Glomerular visceral epithelial cell (primary cell): ENCODE results near the gene COPB1.

Experiments
- DNase-seq: peaks from one replicate; pipeline ENCODE4 v3.0.0-alpha.2; 2016; ENCODE audit errors: extremely low spot score

COPB1 gene

GRCh38 chr11:14513800-14514199 lies 14.2 kb upstream of the COPB1 start:
- no peak for DNase-seq

GRCh38 chr11:14506532-14506931 lies 6.9 kb upstream of the COPB1 start:
- DNase-seq: no peak

- DNase-seq: no peak
Observed at GRCh38 chr11:14503023-14503422, 3.4 kb upstream of the COPB1 start.

GRCh38 chr11:14502039-14502438 lies 2.4 kb upstream of the COPB1 start:
- DNase-seq: no peak

GRCh38 chr11:14500181-14500651 lies 605 bp upstream of the COPB1 start:
- peak; percentile 59 for DNase-seq

- DNase-seq: peak; percentile 16
Observed at GRCh38 chr11:14499178-14499559, 442 bp downstream of the COPB1 start.

GRCh38 chr11:14480716-14481115 lies 18.9 kb downstream of the COPB1 start:
- DNase-seq: no peak

- no peak for DNase-seq
Observed at GRCh38 chr11:14471127-14471526, 28.5 kb downstream of the COPB1 start.

GRCh38 chr11:14463623-14464022 lies 36.0 kb downstream of the COPB1 start:
- no peak for DNase-seq

GRCh38 chr11:14460147-14460546 lies 39.5 kb downstream of the COPB1 start:
- no peak for DNase-seq

- DNase-seq: no peak
Observed at GRCh38 chr11:14458377-14458776, 41.2 kb downstream of the COPB1 start.

- no peak for DNase-seq
Observed at GRCh38 chr11:14455648-14456430, 43.8 kb downstream of the COPB1 start.

- DNase-seq: peak; percentile 47
Observed at GRCh38 chr11:14454861-14455632, 44.6 kb downstream of the COPB1 start.

GRCh38 chr11:14451825-14452224 lies 47.8 kb downstream of the COPB1 start:
- peak; percentile 36 for DNase-seq

- no peak for DNase-seq
Observed at GRCh38 chr11:14449302-14449714, 50.3 kb downstream of the COPB1 start.

GRCh38 chr11:14448240-14448639 lies 51.4 kb downstream of the COPB1 start:
- DNase-seq: no peak

- peak; percentile 83 for DNase-seq
Observed at GRCh38 chr11:14446701-14447169, 52.9 kb downstream of the COPB1 start.

- peak; percentile 65 for DNase-seq
Observed at GRCh38 chr11:14445542-14446530, 53.8 kb downstream of the COPB1 start.

- no peak for DNase-seq
Observed at GRCh38 chr11:14444441-14445189, 55.0 kb downstream of the COPB1 start.

- peak; percentile 66 for DNase-seq
Observed at GRCh38 chr11:14443638-14444037, 56.0 kb downstream of the COPB1 start.
